Caco-2 (cell line): ENCODE data around the gene SEPTIN3. TPM values are rescaled to one million over a fixed set of nuclear protein-coding genes. Genes with fewer than 3 reads are reported as not detected.

Source experiments
- BruUV-seq: library from RNA; stranded (reverse); fragments of 400-500 nt; replicated peaks from 2 replicates; lab custom pipeline; 2021; lab: Mats Ljungman, UMichigan
- CTCF ChIA-PET: fragments of 300-600 bp; sonication (Branson Sonifier 250); formaldehyde crosslinking; loops from one replicate; lab custom pipeline; 2022; ENCODE audit warnings: antibody characterized with exemption; lab: Charles Lee
- POLR2A ChIA-PET: fragments of 300-600 bp; sonication (Branson Sonifier 250); formaldehyde crosslinking; loops from one replicate; lab custom pipeline; 2022; ENCODE audit warnings: antibody characterized with exemption; lab: Charles Lee
- DNase-seq, 2 experiments: peaks; one replicate each; pipeline versions ENCODE4 v3.0.0 to v3.0.0-alpha.2; 2020 to 2022
- H3K27me3 ChIP-seq: replicated peaks from 2 replicates; pipeline ENCODE4 v1.6.0; 2011; ENCODE audit warnings: low read length; ENCODE audit not compliant: control insufficient read depth, insufficient read depth
- H3K36me3 ChIP-seq: 2 replicates; pipeline ENCODE4 v1.5.1; 2011; ENCODE audit warnings: low read length; ENCODE audit not compliant: control insufficient read depth, insufficient read depth
- H3K4me1 ChIP-seq: fragments of 250-450 bp; sonication (Bioruptor Pico); 2 replicates; pipeline ENCODE4 v1.5.1; 2020; ENCODE audit warnings: mild to moderate bottlenecking
- H3K4me3 ChIP-seq: 2 replicates; pipeline ENCODE4 v1.5.1; 2011; ENCODE audit warnings: low read depth, mild to moderate bottlenecking, control low read depth, low read length
- H3K9me3 ChIP-seq: fragments of 250-450 bp; sonication (Bioruptor Pico); 2 replicates; pipeline ENCODE4 v1.5.1; 2020; ENCODE audit warnings: mild to moderate bottlenecking, moderate library complexity
- H3K27ac Mint-ChIP-seq: one replicate; pipeline ENCODE4 v1.8.0; 2022; ENCODE audit warnings: mixed read lengths; ENCODE audit not compliant: unreplicated experiment
- H3K27me3 Mint-ChIP-seq: one replicate; pipeline ENCODE4 v1.8.0; 2022; ENCODE audit warnings: mixed read lengths; ENCODE audit not compliant: insufficient read depth, unreplicated experiment
- H3K36me3 Mint-ChIP-seq: one replicate; pipeline ENCODE4 v1.8.0; 2022; ENCODE audit warnings: mild to moderate bottlenecking, mixed read lengths; ENCODE audit not compliant: insufficient read depth, unreplicated experiment
- H3K4me1 Mint-ChIP-seq: one replicate; pipeline ENCODE4 v1.8.0; 2022; ENCODE audit warnings: low read depth, mixed read lengths; ENCODE audit not compliant: unreplicated experiment
- H3K4me3 Mint-ChIP-seq: one replicate; pipeline ENCODE4 v1.8.0; 2022; ENCODE audit warnings: mild to moderate bottlenecking, moderate library complexity, mixed read lengths; ENCODE audit not compliant: unreplicated experiment
- H3K9me3 Mint-ChIP-seq: one replicate; pipeline ENCODE4 v1.8.0; 2022; ENCODE audit warnings: mixed read lengths; ENCODE audit not compliant: unreplicated experiment
- CTCF ChIP-seq, 2 experiments: fragments of 200-600 bp in 1 of 2; IDR thresholded peaks; 1 replicate in 1 of 2; 2 replicates in 1 of 2; pipeline versions ENCODE4 v1.5.1 to v1.8.0; 2011 to 2022; ENCODE audit warnings: antibody characterized with exemption in 1 of 2, control low read depth in 1 of 2, inconsistent platforms in 1 of 2, low read depth in 1 of 2, low read length in 1 of 2, mild to moderate bottlenecking in 1 of 2, moderate library complexity in 1 of 2; ENCODE audit not compliant: insufficient read depth in 1 of 2, severe bottlenecking in 1 of 2, unreplicated experiment in 1 of 2
- intact Hi-C: fragments of 100-400 bp; cut with micrococcal nuclease; formaldehyde crosslinking; loops from one replicate; pipeline ENCODE4 v1.10.0; 2022; ENCODE audit not compliant: unreplicated experiment
- total RNA-seq: library from RNA; stranded (reverse); gene quantifications from 2 replicates; pipeline ENCODE4 v1.2.3, GENCODE V29; 2022

Gene SEPTIN3
- total RNA-seq, 1 experiment from 2014 or later: 2.2 TPM

- no TSS peak for BruUV-seq
- H3K36me3 ChIP-seq: no peaks in the 10 kb centered on the region
- Mint-ChIP-seq H3K9me3 (no peaks in the 10 kb centered on the region), H3K36me3 (peaks cover 9% of the 10 kb centered on the region), H3K4me3 (no peak overlapping the region), H3K27ac (no peak overlapping the region), H3K4me1 (no peaks in the 10 kb centered on the region), H3K27me3 (peaks cover 4% of the 10 kb centered on the region)
- H3K9me3 ChIP-seq: no peaks in the 10 kb centered on the region
- H3K4me1 ChIP-seq: peaks cover 5% of the 10 kb centered on the region
- TF ChIP-seq CTCF (IDR thresholded peaks at IDR 0.05; ENCODE audit: insufficient read depth in 1 of 2, low read depth in 1 of 2, low read length in 1 of 2, severe bottlenecking in 1 of 2, unreplicated experiment in 1 of 2): no peak
- CTCF ChIA-PET: no interaction called here
- intact Hi-C loops: no loop called here
- no peak overlapping the region for H3K4me3 ChIP-seq
- DNase-seq: no peak
- POLR2A ChIA-PET: no interaction called here
- no peaks in the 10 kb centered on the region for H3K27me3 ChIP-seq
Measured at GRCh38 chr22:41995211-41995610, 26.0 kb downstream of the SEPTIN3 start.

GRCh38 chr22:41996826-41997225 lies 27.6 kb downstream of the SEPTIN3 start:
- no peaks in the 10 kb centered on the region for H3K4me1 Mint-ChIP-seq

More at GRCh38 chr22:41996826-41997225, 27.6 kb downstream of the SEPTIN3 start:
- no peak overlapping the region for H3K4me3 Mint-ChIP-seq
- intact Hi-C loops: no loop called here
- H3K27ac Mint-ChIP-seq: no peak overlapping the region
- TF ChIP-seq CTCF (IDR thresholded peaks at IDR 0.05; ENCODE audit: insufficient read depth in 1 of 2, low read depth in 1 of 2, low read length in 1 of 2, severe bottlenecking in 1 of 2, unreplicated experiment in 1 of 2): no peak
- H3K36me3 Mint-ChIP-seq: peaks cover 9% of the 10 kb centered on the region
- no peaks in the 10 kb centered on the region for H3K9me3 Mint-ChIP-seq
- Histone ChIP-seq H3K9me3 (no peaks in the 10 kb centered on the region), H3K4me1 (peaks cover 5% of the 10 kb centered on the region), H3K36me3 (no peaks in the 10 kb centered on the region), H3K27me3 (no peaks in the 10 kb centered on the region), H3K4me3 (no peak overlapping the region)
- no peak for DNase-seq
- ChIA-PET CTCF (no interaction called here), POLR2A (no interaction called here)
- no TSS peak for BruUV-seq
- peaks cover 4% of the 10 kb centered on the region for H3K27me3 Mint-ChIP-seq
